Fibroblast of lung (primary cell): ENCODE measurements around the gene ANAPC2. TPM values are rescaled to one million over a fixed set of nuclear protein-coding genes. Genes with fewer than 3 reads are reported as not detected.
A peak's percentile ranks its signal among the peaks of the same experiment; 100 is the strongest.

ENCODE experiments used
- DNase-seq, 2 donors: peaks; one replicate each; pipeline versions ENCODE4 v3.0.0 to v3.0.0-alpha.2; 2010; ENCODE audit warnings: low read depth in 2 of 2
- H2AFZ ChIP-seq: 2 replicates; pipeline ENCODE4 v1.5.1; 2012; ENCODE audit warnings: low read length, control low read depth, inconsistent platforms
- H3K27ac ChIP-seq: 2 replicates; pipeline ENCODE4 v1.5.1; 2011; ENCODE audit warnings: low read length, control low read depth; ENCODE audit not compliant: insufficient read depth
- H3K27me3 ChIP-seq: 2 replicates; pipeline ENCODE4 v1.5.1; 2011; ENCODE audit warnings: mild to moderate bottlenecking, low read length; ENCODE audit not compliant: control insufficient read depth, insufficient read depth
- H3K36me3 ChIP-seq: 2 replicates; pipeline ENCODE4 v1.5.1; 2011; ENCODE audit warnings: low read length; ENCODE audit not compliant: control insufficient read depth, insufficient read depth
- H3K4me1 ChIP-seq: 2 replicates; pipeline ENCODE4 v1.5.1; 2011; ENCODE audit warnings: low read length; ENCODE audit not compliant: control insufficient read depth, insufficient read depth; ENCODE audit errors: extremely low read depth
- H3K4me2 ChIP-seq: 2 replicates; pipeline ENCODE4 v1.5.1; 2011; ENCODE audit warnings: low read length, control low read depth; ENCODE audit not compliant: insufficient read depth; ENCODE audit errors: extremely low read depth
- H3K4me3 ChIP-seq, 4 experiments: fragments of 200-600 bp in 1 of 4; sonication (generic) in 1 of 4; replicated peaks in 1 of 4; 2 replicates each; pipeline ENCODE4 v1.5.1; 2011 to 2016; ENCODE audit warnings: low read length in 4 of 4, low read depth in 3 of 4, mild to moderate bottlenecking in 3 of 4, control low read depth in 2 of 4, inconsistent platforms in 1 of 4, mixed read lengths in 1 of 4; ENCODE audit not compliant: insufficient read depth in 1 of 4; ENCODE audit errors: control extremely low read depth in 1 of 4
- H3K79me2 ChIP-seq: 2 replicates; pipeline ENCODE4 v1.5.1; 2012; ENCODE audit warnings: mild to moderate bottlenecking, low read length, inconsistent platforms; ENCODE audit not compliant: control insufficient read depth, insufficient read depth
- H3K9ac ChIP-seq: 2 replicates; pipeline ENCODE4 v1.5.1; 2011; ENCODE audit warnings: mild to moderate bottlenecking, low read length, control low read depth; ENCODE audit not compliant: insufficient read depth
- H3K9me3 ChIP-seq: 2 replicates; pipeline ENCODE4 v1.5.1; 2012; ENCODE audit warnings: low read depth, low read length; ENCODE audit not compliant: control insufficient read depth, insufficient read depth
- H4K20me1 ChIP-seq: 2 replicates; pipeline ENCODE4 v1.5.1; 2011; ENCODE audit warnings: low read length; ENCODE audit not compliant: control insufficient read depth, insufficient read depth; ENCODE audit errors: extremely low read depth
- CTCF ChIP-seq, 2 donors: IDR thresholded peaks in 1 of 2; conservative IDR thresholded peaks in 1 of 2; 1 replicate in 1 of 2; 2 replicates in 1 of 2; pipeline ENCODE4 v1.5.1; 2011 to 2012; ENCODE audit warnings: low read length in 2 of 2, control low read depth in 1 of 2, inconsistent platforms in 1 of 2, low read depth in 1 of 2, mild to moderate bottlenecking in 1 of 2
- EZH2 ChIP-seq: IDR thresholded peaks from 2 replicates; pipeline ENCODE4 v1.5.1; 2012; ENCODE audit warnings: low read length, control low read depth, mild to moderate bottlenecking; ENCODE audit errors: missing control alignments
- polyA plus RNA-seq, 2 donors: library from polyadenylated mRNA; depleted of rRNA in 1 of 2; stranded (reverse) in 1 of 2; unstranded in 1 of 2; fragments of >200 nt; gene quantifications; 2 replicates each; pipeline ENCODE4 v1.2.1, GENCODE V29; 2011 to 2012; ENCODE audit warnings: missing spikeins in 1 of 2
- total RNA-seq: library from RNA; depleted of rRNA; stranded (reverse); fragments of >200 nt; gene quantifications from 2 replicates; pipeline ENCODE4 v1.2.1, GENCODE V29; 2014

ANAPC2 gene
- total and polyA plus RNA-seq, 2 donors (not counting 1 experiment from before 2014, with no cell fraction given): 9.1 to 18.0 TPM

GRCh38 chr9:137126786-137127185, 61.6 kb downstream of the ANAPC2 start:
- Histone ChIP-seq H3K27me3 (no peaks in the 10 kb centered on the region), H3K9me3 (no peaks in the 10 kb centered on the region), H3K36me3 (no peaks in the 10 kb centered on the region), H3K9ac (no peak overlapping the region), H3K4me2 (peak overlapping the region; percentile 96), H3K4me3 (peak overlapping the region in 1 of 4 experiments; percentile 48), H3K79me2 (peaks cover 17% of the 10 kb centered on the region), H4K20me1 (no peaks in the 10 kb centered on the region), H3K4me1 (peaks cover 3% of the 10 kb centered on the region), H2AFZ (no peak overlapping the region), H3K27ac (no peak overlapping the region)
- no peak for DNase-seq
- TF ChIP-seq CTCF (conservative IDR thresholded peaks at IDR 0.05 in 1 of 2, IDR thresholded peaks at IDR 0.05 in 1 of 2; ENCODE audit: low read depth in 1 of 2, low read length in 2 of 2): no peak
- no peak for TF ChIP-seq EZH2

Other genes starting within 250 kb of the ANAPC2 start
Only the 30 nearest of the 33 such genes appear.
- gene PTGDS, start 211.1 kb downstream of the ANAPC2 start, total RNA-seq: 89.9 and 90.3 TPM in 2 replicates
- 2.0 and 4.9 TPM in 2 replicates for gene PTGDS, start 211.1 kb downstream of the ANAPC2 start, polyA plus RNA-seq
- gene LCNL1, start 205.6 kb downstream of the ANAPC2 start, total RNA-seq: 3.3 and 6.3 TPM in 2 replicates
- 0.75 and 1.4 TPM in 2 replicates for gene LCNL1, start 205.6 kb downstream of the ANAPC2 start, polyA plus RNA-seq
- gene PAXX, start 196.1 kb downstream of the ANAPC2 start, total RNA-seq: 13.7 and 14.9 TPM in 2 replicates
- gene PAXX, start 196.1 kb downstream of the ANAPC2 start, polyA plus RNA-seq: 6.1 and 9.9 TPM in 2 replicates
- 1.3 and 3.5 TPM in 2 replicates for gene CLIC3, start 192.0 kb downstream of the ANAPC2 start, total RNA-seq
- 0.98 and 1.5 TPM in 2 replicates for gene CLIC3, start 192.0 kb downstream of the ANAPC2 start, polyA plus RNA-seq
- gene ABCA2, start 160.3 kb downstream of the ANAPC2 start, total RNA-seq: 13.9 and 21.8 TPM in 2 replicates
- gene ABCA2, start 160.3 kb downstream of the ANAPC2 start, polyA plus RNA-seq: 8.5 and 13.4 TPM in 2 replicates
- not detected in 2 replicates for gene FUT7, start 156.5 kb downstream of the ANAPC2 start, total RNA-seq
- not detected in 2 replicates for gene FUT7, start 156.5 kb downstream of the ANAPC2 start, polyA plus RNA-seq
- gene NPDC1, start 142.4 kb downstream of the ANAPC2 start, total RNA-seq: 10.5 and 15.7 TPM in 2 replicates
- 9.0 and 12.1 TPM in 2 replicates for gene NPDC1, start 142.4 kb downstream of the ANAPC2 start, polyA plus RNA-seq
- gene ENTPD2, start 134.5 kb downstream of the ANAPC2 start, total RNA-seq: under 0.01 TPM in 2 replicates
- gene ENTPD2, start 134.5 kb downstream of the ANAPC2 start, polyA plus RNA-seq: not detected in 2 replicates
- 0.26 and 2.8 TPM in 2 replicates for gene SAPCD2, start 118.0 kb downstream of the ANAPC2 start, total RNA-seq
- 0.85 and 2.7 TPM in 2 replicates for gene SAPCD2, start 118.0 kb downstream of the ANAPC2 start, polyA plus RNA-seq
- 15.7 and 21.1 TPM in 2 replicates for gene UAP1L1, start 111.0 kb downstream of the ANAPC2 start, total RNA-seq
- 16.4 and 17.9 TPM in 2 replicates for gene UAP1L1, start 111.0 kb downstream of the ANAPC2 start, polyA plus RNA-seq
- 63.2 and 96.6 TPM in 2 replicates for gene MAN1B1, start 101.6 kb downstream of the ANAPC2 start, total RNA-seq
- 43.0 and 45.5 TPM in 2 replicates for gene MAN1B1, start 101.6 kb downstream of the ANAPC2 start, polyA plus RNA-seq
- 93.0 and 126 TPM in 2 replicates for gene DPP7, start 73.8 kb downstream of the ANAPC2 start, total RNA-seq
- 28.6 and 44.3 TPM in 2 replicates for gene DPP7, start 73.8 kb downstream of the ANAPC2 start, polyA plus RNA-seq
- gene GRIN1, start 49.4 kb downstream of the ANAPC2 start, total RNA-seq: under 0.01 TPM in 1 of 2 replicates, not detected in the other
- 0.06 and 0.08 TPM in 2 replicates for gene GRIN1, start 49.4 kb downstream of the ANAPC2 start, polyA plus RNA-seq
- gene LRRC26, start 18.5 kb downstream of the ANAPC2 start, total RNA-seq: not detected in 2 replicates
- not detected in 2 replicates for gene LRRC26, start 18.5 kb downstream of the ANAPC2 start, polyA plus RNA-seq
- gene TMEM210, start 16.5 kb downstream of the ANAPC2 start, total RNA-seq: not detected in 2 replicates
- not detected in 2 replicates for gene TMEM210, start 16.5 kb downstream of the ANAPC2 start, polyA plus RNA-seq
- gene SSNA1, start 116 bp upstream of the ANAPC2 start, total RNA-seq: 56.3 and 58.3 TPM in 2 replicates
- gene SSNA1, start 116 bp upstream of the ANAPC2 start, polyA plus RNA-seq: 37.7 and 51.2 TPM in 2 replicates
- 5.1 and 5.8 TPM in 2 replicates for gene TPRN, start 12.2 kb upstream of the ANAPC2 start, total RNA-seq
- 1.6 and 2.3 TPM in 2 replicates for gene TPRN, start 12.2 kb upstream of the ANAPC2 start, polyA plus RNA-seq
- 36.2 and 36.3 TPM in 2 replicates for gene TMEM203, start 17.1 kb upstream of the ANAPC2 start, total RNA-seq
- gene TMEM203, start 17.1 kb upstream of the ANAPC2 start, polyA plus RNA-seq: 38.6 and 44.9 TPM in 2 replicates
- 2.6 and 3.1 TPM in 2 replicates for gene NDOR1, start 17.1 kb upstream of the ANAPC2 start, total RNA-seq
- gene NDOR1, start 17.1 kb upstream of the ANAPC2 start, polyA plus RNA-seq: 2.4 and 5.6 TPM in 2 replicates
- 0.26 and 0.33 TPM in 2 replicates for gene RNF208, start 33.7 kb upstream of the ANAPC2 start, total RNA-seq
- gene RNF208, start 33.7 kb upstream of the ANAPC2 start, polyA plus RNA-seq: 0.14 and 0.34 TPM in 2 replicates
- gene CYSRT1, start 36.6 kb upstream of the ANAPC2 start, total RNA-seq: 0.51 and 0.66 TPM in 2 replicates
- gene CYSRT1, start 36.6 kb upstream of the ANAPC2 start, polyA plus RNA-seq: 0.19 and 0.25 TPM in 2 replicates
- gene RNF224, start 38.9 kb upstream of the ANAPC2 start, total RNA-seq: under 0.01 TPM in 1 of 2 replicates, not detected in the other
- not detected in 2 replicates for gene RNF224, start 38.9 kb upstream of the ANAPC2 start, polyA plus RNA-seq
- gene SLC34A3, start 42.3 kb upstream of the ANAPC2 start, total RNA-seq: not detected in 2 replicates
- gene SLC34A3, start 42.3 kb upstream of the ANAPC2 start, polyA plus RNA-seq: not detected in 2 replicates
- gene TUBB4B, start 52.7 kb upstream of the ANAPC2 start, total RNA-seq: 106 and 111 TPM in 2 replicates
- gene TUBB4B, start 52.7 kb upstream of the ANAPC2 start, polyA plus RNA-seq: 332 and 663 TPM in 2 replicates
- gene STPG3, start 62.7 kb upstream of the ANAPC2 start, total RNA-seq: not detected in 2 replicates
- gene STPG3, start 62.7 kb upstream of the ANAPC2 start, polyA plus RNA-seq: not detected in 2 replicates
- 40.6 and 50.0 TPM in 2 replicates for gene NELFB, start 66.8 kb upstream of the ANAPC2 start, total RNA-seq
- 23.5 and 32.7 TPM in 2 replicates for gene NELFB, start 66.8 kb upstream of the ANAPC2 start, polyA plus RNA-seq
- gene TOR4A, start 89.2 kb upstream of the ANAPC2 start, total RNA-seq: 12.6 and 22.1 TPM in 2 replicates
- gene TOR4A, start 89.2 kb upstream of the ANAPC2 start, polyA plus RNA-seq: 3.3 and 11.3 TPM in 2 replicates
- under 0.01 TPM in 1 of 2 replicates, not detected in the other for gene NRARP, start 113.7 kb upstream of the ANAPC2 start, total RNA-seq
- gene NRARP, start 113.7 kb upstream of the ANAPC2 start, polyA plus RNA-seq: 0.07 TPM in 2 replicates
- 7.4 and 13.0 TPM in 2 replicates for gene EXD3, start 234.6 kb upstream of the ANAPC2 start, total RNA-seq
- 1.7 and 2.6 TPM in 2 replicates for gene EXD3, start 234.6 kb upstream of the ANAPC2 start, polyA plus RNA-seq
- gene NOXA1, start 234.8 kb upstream of the ANAPC2 start, total RNA-seq: 0.66 and 0.77 TPM in 2 replicates
- gene NOXA1, start 234.8 kb upstream of the ANAPC2 start, polyA plus RNA-seq: 0.08 TPM in 1 of 2 replicates, not detected in the other